GM19455 (cell line): ENCODE measurements around the gene LLGL2.
"Not testable (repeated sequence)": the region's sequence is repeated elsewhere in the genome, so short reads cannot be mapped to it uniquely, and the experiment has no call there.

ENCODE experiments used
- ATAC-seq: cut with Tn5 transposase; IDR thresholded peaks from one replicate; pipeline ENCODE4 v1.9.1; 2021; ENCODE audit not compliant: unreplicated experiment

LLGL2 gene

DNA sequence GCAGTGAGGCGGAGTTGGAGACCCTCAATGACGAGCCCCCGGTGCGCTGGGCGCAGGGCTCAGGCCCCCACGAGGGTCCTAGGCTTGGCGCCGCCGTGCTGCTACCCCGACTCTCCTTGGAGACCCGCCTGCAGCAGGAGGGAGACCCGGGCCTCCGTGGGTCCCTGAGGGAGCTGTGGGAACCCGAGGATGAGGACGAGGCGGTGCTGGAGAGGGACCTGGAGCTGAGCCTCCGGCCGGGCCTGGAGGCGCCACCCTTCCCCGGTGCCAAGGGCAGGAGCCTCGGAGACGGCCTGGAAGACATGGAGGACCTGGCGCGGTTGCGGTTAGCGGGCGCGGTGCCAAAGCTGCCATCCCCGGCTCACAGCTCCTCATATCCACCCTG lies 64.4 kb downstream of the LLGL2 start:
- no peak for ATAC-seq

DNA sequence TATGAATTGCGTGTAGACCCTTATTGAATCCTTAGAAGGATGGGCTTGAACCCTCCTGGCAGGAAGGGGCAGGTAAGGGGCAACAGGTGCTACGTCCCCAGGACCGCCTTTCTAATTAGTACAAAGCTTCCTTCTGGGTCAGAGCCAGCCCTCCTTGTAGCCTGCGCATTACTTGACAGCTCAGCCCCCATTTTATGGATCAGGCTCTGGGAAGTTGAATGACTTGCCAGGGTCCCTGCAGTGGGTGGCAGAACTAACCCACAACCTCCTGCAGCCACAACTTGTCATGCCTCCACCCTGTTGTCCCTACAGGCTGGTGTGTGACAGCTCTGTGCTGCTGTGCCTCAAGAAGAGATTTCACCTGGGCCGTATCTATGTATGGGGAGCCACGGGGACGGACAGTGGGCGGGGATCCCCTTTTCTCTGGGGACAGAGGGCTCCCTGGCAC lies 64.8 kb downstream of the LLGL2 start:
- no peak for ATAC-seq

DNA sequence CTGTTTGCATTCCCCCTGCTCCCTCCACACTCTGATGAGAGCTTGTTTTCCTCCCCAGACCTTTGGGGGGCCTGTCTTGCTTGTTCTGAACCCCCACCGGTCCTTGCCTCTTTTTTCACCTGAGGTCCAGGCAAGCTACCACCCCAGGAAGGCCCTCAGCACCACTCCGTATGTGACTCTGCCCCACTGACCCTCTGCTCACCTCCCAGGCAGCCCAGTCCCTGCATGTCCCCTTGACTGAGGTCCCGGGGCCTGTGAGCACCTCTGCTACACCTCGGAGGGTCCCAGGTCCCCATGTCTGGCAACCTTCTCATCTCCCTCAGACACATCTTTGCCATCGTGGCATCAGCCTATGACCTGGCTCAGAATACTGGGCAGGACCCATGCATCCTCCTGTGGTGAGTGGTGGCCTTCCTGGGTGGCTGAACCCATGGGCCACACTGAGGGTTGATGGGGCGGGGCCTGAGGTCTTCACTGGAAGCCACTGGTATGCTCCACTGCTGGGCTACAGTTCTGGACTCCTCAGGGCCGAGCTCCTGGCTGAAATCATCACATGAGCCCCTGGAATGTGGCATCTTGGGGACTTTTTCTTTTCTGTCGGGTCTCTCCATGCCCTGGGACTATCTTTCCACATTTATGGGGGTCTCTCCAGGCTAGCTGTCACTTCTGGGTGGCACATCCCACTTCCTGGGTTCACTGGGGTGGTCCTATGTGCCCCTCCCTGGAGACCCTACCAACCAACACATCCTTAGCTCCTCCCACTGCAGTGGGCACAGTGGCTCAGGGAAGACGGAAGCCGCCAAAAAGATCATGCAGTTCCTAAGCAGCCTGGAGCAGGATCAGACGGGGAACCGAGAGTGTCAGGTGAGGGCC lies 65.6 kb downstream of the LLGL2 start:
- no peak for ATAC-seq

DNA sequence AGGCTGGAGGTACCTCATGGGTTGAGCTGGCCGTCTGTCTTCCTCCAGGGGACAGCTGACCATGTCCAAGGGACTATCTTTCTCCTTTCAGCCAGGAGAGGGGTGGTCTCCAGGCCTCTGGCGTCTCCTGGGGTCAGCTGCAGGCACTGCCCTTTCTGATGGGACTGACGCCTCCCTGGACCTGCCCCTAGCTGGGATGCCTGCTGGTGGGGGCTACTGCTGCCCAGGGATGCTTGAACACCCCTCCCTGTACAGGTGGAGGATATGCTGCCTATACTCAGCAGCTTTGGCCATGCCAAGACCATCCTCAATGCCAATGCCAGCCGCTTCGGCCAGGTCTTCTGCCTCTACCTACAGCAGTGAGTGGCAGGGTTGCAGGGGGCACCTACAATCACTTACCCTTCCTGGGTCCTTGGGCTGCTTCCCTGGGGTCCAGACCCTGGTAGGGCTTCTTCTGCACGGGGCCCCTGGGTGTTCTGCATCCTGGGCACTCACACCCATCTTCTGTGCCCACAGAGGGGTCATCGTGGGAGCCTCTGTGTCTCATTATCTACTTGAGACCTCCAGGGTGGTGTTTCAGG lies 66.3 kb downstream of the LLGL2 start:
- no peak for ATAC-seq

- ATAC-seq = no peak
These were observed 67.0 kb downstream of the LLGL2 start for GRCh38 chr17:75592348-75593020.

GRCh38 chr17:75593430-75593829 lies 67.9 kb downstream of the LLGL2 start:
- not testable (repeated sequence) for ATAC-seq

DNA sequence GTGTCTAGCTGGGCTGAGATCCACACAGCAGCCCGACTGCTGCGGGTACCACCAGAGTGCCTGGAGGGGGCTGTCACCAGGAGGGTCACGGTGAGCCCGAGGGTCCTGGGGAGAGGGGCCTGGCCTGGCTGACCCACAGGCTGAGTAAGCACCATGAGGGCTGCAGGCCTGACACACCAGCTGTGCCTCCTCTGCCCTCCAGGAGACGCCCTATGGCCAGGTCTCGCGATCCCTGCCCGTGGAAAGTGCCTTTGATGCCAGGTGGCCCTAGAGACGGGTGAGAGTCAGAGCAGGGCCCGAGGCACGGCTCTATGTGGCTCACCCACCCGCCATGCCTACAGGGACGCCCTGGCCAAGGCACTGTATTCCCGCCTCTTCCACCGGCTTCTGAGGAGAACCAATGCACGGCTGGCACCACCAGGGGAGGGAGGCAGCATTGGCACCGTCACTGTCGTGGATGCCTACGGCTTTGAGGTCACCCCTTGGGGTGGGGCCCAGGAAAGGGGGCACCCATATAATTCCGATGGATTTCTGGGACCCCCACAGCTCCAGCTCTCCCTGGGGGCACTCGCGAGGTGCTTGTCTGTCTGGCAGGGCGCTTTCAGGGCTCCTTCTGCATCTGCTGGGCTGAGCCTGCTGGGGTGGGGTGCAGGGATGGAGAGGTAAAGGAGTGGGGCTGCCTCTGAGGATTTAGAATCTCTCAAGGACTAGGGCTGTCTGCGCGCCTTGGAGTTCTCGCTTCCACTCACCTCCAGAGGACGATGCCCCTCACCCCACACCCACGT lies 69.2 kb downstream of the LLGL2 start:
- no peak for ATAC-seq

GRCh38 chr17:75595284-75595919 lies 69.9 kb downstream of the LLGL2 start:
- ATAC-seq = no peak

GRCh38 chr17:75595920-75596313 lies 70.4 kb downstream of the LLGL2 start:
- ATAC-seq = no peak

DNA sequence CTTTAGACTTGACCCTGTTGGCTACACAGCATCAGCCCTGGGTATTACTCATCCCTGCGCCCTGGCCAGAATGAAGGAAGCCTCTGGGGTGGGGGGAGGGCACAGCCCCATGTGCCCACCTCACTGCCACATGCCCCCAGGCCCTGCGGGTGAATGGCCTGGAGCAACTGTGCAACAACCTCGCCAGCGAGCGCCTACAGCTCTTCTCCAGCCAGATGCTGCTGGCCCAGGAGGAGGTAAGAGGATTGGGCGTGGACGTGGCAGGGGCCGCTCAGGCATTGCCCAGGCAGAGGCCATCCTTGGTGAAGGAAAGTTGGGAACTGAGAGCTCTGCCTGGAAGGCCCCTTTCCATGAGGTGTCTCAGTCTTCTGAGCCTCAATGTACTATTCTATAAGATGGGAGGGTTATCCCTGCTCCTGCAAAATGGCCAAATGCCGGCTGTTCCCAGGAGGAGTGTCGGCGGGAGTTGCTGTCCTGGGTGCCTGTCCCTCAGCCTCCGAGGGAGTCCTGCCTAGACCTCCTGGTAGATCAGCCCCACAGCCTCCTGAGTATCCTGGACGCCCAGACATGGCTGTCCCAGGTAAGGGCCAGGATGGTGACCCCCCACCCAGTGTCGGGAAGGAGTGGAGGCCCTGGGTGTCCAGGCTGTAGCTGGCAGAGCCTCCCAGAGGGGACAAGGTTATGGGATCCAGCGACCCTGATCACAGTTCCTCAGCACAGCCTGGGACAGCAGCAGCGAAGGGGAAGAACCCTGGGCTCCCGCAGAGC lies 71.0 kb downstream of the LLGL2 start:
- ATAC-seq = no peak

- no peak for ATAC-seq
These were observed 75.8 kb downstream of the LLGL2 start for GRCh38 chr17:75601057-75601987.

- no peak for ATAC-seq
These were observed 77.1 kb downstream of the LLGL2 start for GRCh38 chr17:75602644-75603043.

GRCh38 chr17:75603123-75603522 lies 77.6 kb downstream of the LLGL2 start:
- no peak for ATAC-seq

- no peak for ATAC-seq
These were observed 78.7 kb downstream of the LLGL2 start for GRCh38 chr17:75604034-75604695.

- ATAC-seq = no peak
These were observed 80.3 kb downstream of the LLGL2 start for GRCh38 chr17:75605790-75606189.

GRCh38 chr17:75607086-75607485 lies 81.6 kb downstream of the LLGL2 start:
- no peak for ATAC-seq

- ATAC-seq = no peak
These were observed 84.8 kb downstream of the LLGL2 start for GRCh38 chr17:75610103-75610984.
